Glutamatergic neuron (in vitro differentiated cells): ENCODE results near the gene CHD6. TPM values are rescaled to one million over a fixed set of nuclear protein-coding genes. Genes with fewer than 3 reads are reported as not detected.

Experiments used
- DNase-seq: peaks from one replicate; pipeline ENCODE4 v3.0.0; 2022
- H3K27ac Mint-ChIP-seq: one replicate; pipeline ENCODE4 v1.8.0; 2020; ENCODE audit warnings: mild to moderate bottlenecking, mixed read lengths, inconsistent platforms; ENCODE audit not compliant: unreplicated experiment
- H3K27me3 Mint-ChIP-seq: one replicate; pipeline ENCODE4 v1.8.0; 2020; ENCODE audit warnings: mild to moderate bottlenecking, moderate library complexity, mixed read lengths, inconsistent platforms; ENCODE audit not compliant: unreplicated experiment
- H3K36me3 Mint-ChIP-seq: one replicate; pipeline ENCODE4 v1.8.0; 2020; ENCODE audit warnings: mild to moderate bottlenecking, mixed read lengths, inconsistent platforms; ENCODE audit not compliant: unreplicated experiment
- H3K4me1 Mint-ChIP-seq: one replicate; pipeline ENCODE4 v1.8.0; 2020; ENCODE audit warnings: mild to moderate bottlenecking, low read depth, mixed read lengths, inconsistent platforms; ENCODE audit not compliant: unreplicated experiment
- H3K4me3 Mint-ChIP-seq: one replicate; pipeline ENCODE4 v1.8.0; 2020; ENCODE audit warnings: mild to moderate bottlenecking, mixed read lengths, inconsistent platforms; ENCODE audit not compliant: unreplicated experiment
- H3K9me3 Mint-ChIP-seq: one replicate; pipeline ENCODE4 v1.8.0; 2020; ENCODE audit warnings: mild to moderate bottlenecking, moderate library complexity, mixed read lengths, inconsistent platforms; ENCODE audit not compliant: unreplicated experiment
- CTCF ChIP-seq: fragments of 200-600 bp; sonication (generic); IDR thresholded peaks from one replicate; pipeline ENCODE4 v1.5.0; 2021; ENCODE audit not compliant: partially characterized antibody, unreplicated experiment
- total RNA-seq: library from RNA; stranded (reverse); fragmentation: NEBNext Ultra II Directional; extraction: Animal tissue kit (Norgen Biotek cat#: 25700); gene quantifications from one replicate; pipeline ENCODE4 v1.2.1, GENCODE V29; 2021; ENCODE audit not compliant: unreplicated experiment

CHD6 gene
- total RNA-seq, 1 donor from 2014 or later: 85.6 TPM

- Mint-ChIP-seq H3K27me3 (no peaks in the 10 kb centered on the region), H3K36me3 (no peaks in the 10 kb centered on the region), H3K4me3 (no peak overlapping the region), H3K9me3 (no peaks in the 10 kb centered on the region), H3K4me1 (no peaks in the 10 kb centered on the region), H3K27ac (no peak overlapping the region)
- no peak for DNase-seq
- no peak for TF ChIP-seq CTCF
Measured at GRCh38 chr20:41446456-41446855, 171.7 kb downstream of the CHD6 start.

GRCh38 chr20:41444821-41445220, 173.4 kb downstream of the CHD6 start:
- no peaks in the 10 kb centered on the region for H3K4me1 Mint-ChIP-seq
- H3K9me3 Mint-ChIP-seq: no peaks in the 10 kb centered on the region
- DNase-seq: no peak
- H3K4me3 Mint-ChIP-seq: no peak overlapping the region
- TF ChIP-seq CTCF: no peak
- H3K27ac Mint-ChIP-seq: no peak overlapping the region
- H3K36me3 Mint-ChIP-seq: no peaks in the 10 kb centered on the region
- H3K27me3 Mint-ChIP-seq: peaks cover 2% of the 10 kb centered on the region

- H3K27me3 Mint-ChIP-seq: peaks cover 2% of the 10 kb centered on the region
- no peak for TF ChIP-seq CTCF
- no peak overlapping the region for H3K4me3 Mint-ChIP-seq
- H3K27ac Mint-ChIP-seq: no peak overlapping the region
- no peak for DNase-seq
- H3K36me3 Mint-ChIP-seq: no peaks in the 10 kb centered on the region
- no peaks in the 10 kb centered on the region for H3K4me1 Mint-ChIP-seq
- no peaks in the 10 kb centered on the region for H3K9me3 Mint-ChIP-seq
Measured at GRCh38 chr20:41443691-41444090, 174.5 kb downstream of the CHD6 start.

GRCh38 chr20:41440882-41441281, 177.3 kb downstream of the CHD6 start:
- Mint-ChIP-seq H3K36me3 (no peaks in the 10 kb centered on the region), H3K27ac (no peak overlapping the region), H3K4me1 (no peaks in the 10 kb centered on the region), H3K27me3 (peaks cover 2% of the 10 kb centered on the region), H3K4me3 (no peak overlapping the region), H3K9me3 (no peaks in the 10 kb centered on the region)
- no peak for TF ChIP-seq CTCF
- DNase-seq: no peak

- Mint-ChIP-seq H3K4me3 (no peak overlapping the region), H3K36me3 (no peaks in the 10 kb centered on the region), H3K27me3 (peaks cover 2% of the 10 kb centered on the region), H3K4me1 (no peaks in the 10 kb centered on the region), H3K9me3 (no peaks in the 10 kb centered on the region), H3K27ac (no peak overlapping the region)
- TF ChIP-seq CTCF: no peak
- no peak for DNase-seq
Measured at GRCh38 chr20:41437836-41438235, 180.3 kb downstream of the CHD6 start.
